Dendritic cell treated with granulocyte-macrophage colony-stimulating factor and Interleukin-4, amounts not matched to agents 40 ng/mL and 50 ng/mL, for 4 days (primary cell): ENCODE results near the gene IL20.

ENCODE experiments used
- H3K27ac Mint-ChIP-seq: one replicate; pipeline ENCODE4 v1.8.0; 2022; ENCODE audit warnings: mild to moderate bottlenecking, mixed read lengths
- H3K27me3 Mint-ChIP-seq: one replicate; pipeline ENCODE4 v1.8.0; 2022; ENCODE audit warnings: mild to moderate bottlenecking, mixed read lengths
- H3K36me3 Mint-ChIP-seq: one replicate; pipeline ENCODE4 v1.8.0; 2022; ENCODE audit warnings: low read depth, mixed read lengths
- H3K4me1 Mint-ChIP-seq: one replicate; pipeline ENCODE4 v1.8.0; 2022; ENCODE audit warnings: low read depth, mixed read lengths
- H3K4me3 Mint-ChIP-seq: one replicate; pipeline ENCODE4 v1.8.0; 2022; ENCODE audit warnings: mild to moderate bottlenecking, moderate library complexity, mixed read lengths
- H3K9me3 Mint-ChIP-seq: one replicate; pipeline ENCODE4 v1.8.0; 2022; ENCODE audit warnings: mixed read lengths
- intact Hi-C: fragments of 100-400 bp; cut with micrococcal nuclease; formaldehyde crosslinking; loops from one replicate; pipeline ENCODE4 v1.15.0; 2022

The IL20 gene

GRCh38 chr1:206905295-206906164 lies 40.1 kb downstream of the IL20 start:
- no peak overlapping the region for H3K27ac Mint-ChIP-seq
- no peaks in the 10 kb centered on the region for H3K36me3 Mint-ChIP-seq
- H3K4me1 Mint-ChIP-seq: peaks cover 20% of the 10 kb centered on the region
- H3K9me3 Mint-ChIP-seq: no peaks in the 10 kb centered on the region
- intact Hi-C loops: no loop called here
- H3K27me3 Mint-ChIP-seq: peaks cover 65% of the 10 kb centered on the region
- no peak overlapping the region for H3K4me3 Mint-ChIP-seq

- intact Hi-C loops: no loop called here
- Mint-ChIP-seq H3K27me3 (peaks cover 64% of the 10 kb centered on the region), H3K4me1 (peaks cover 20% of the 10 kb centered on the region), H3K27ac (no peak overlapping the region), H3K36me3 (no peaks in the 10 kb centered on the region), H3K4me3 (no peak overlapping the region), H3K9me3 (no peaks in the 10 kb centered on the region)
Measured at GRCh38 chr1:206907304-206907991, 42.0 kb downstream of the IL20 start.

- H3K27ac Mint-ChIP-seq: no peak overlapping the region
- intact Hi-C loops: no loop called here
- H3K36me3 Mint-ChIP-seq: no peaks in the 10 kb centered on the region
- peaks cover 64% of the 10 kb centered on the region for H3K27me3 Mint-ChIP-seq
- no peaks in the 10 kb centered on the region for H3K9me3 Mint-ChIP-seq
- H3K4me1 Mint-ChIP-seq: peaks cover 25% of the 10 kb centered on the region
- no peak overlapping the region for H3K4me3 Mint-ChIP-seq
Measured at GRCh38 chr1:206908038-206908437, 42.6 kb downstream of the IL20 start.

- H3K9me3 Mint-ChIP-seq: no peaks in the 10 kb centered on the region
- H3K4me1 Mint-ChIP-seq: peaks cover 25% of the 10 kb centered on the region
- H3K27ac Mint-ChIP-seq: no peak overlapping the region
- H3K27me3 Mint-ChIP-seq: peaks cover 72% of the 10 kb centered on the region
- intact Hi-C loops: no loop called here
- no peaks in the 10 kb centered on the region for H3K36me3 Mint-ChIP-seq
- H3K4me3 Mint-ChIP-seq: peak overlapping the region; percentile 63
Measured at GRCh38 chr1:206909161-206909882, 43.9 kb downstream of the IL20 start.

GRCh38 chr1:206909883-206910318 lies 44.5 kb downstream of the IL20 start:
- Mint-ChIP-seq H3K4me1 (peaks cover 25% of the 10 kb centered on the region), H3K36me3 (no peaks in the 10 kb centered on the region), H3K27ac (no peak overlapping the region), H3K27me3 (peaks cover 71% of the 10 kb centered on the region), H3K9me3 (no peaks in the 10 kb centered on the region), H3K4me3 (peak overlapping the region; percentile 63)
- intact Hi-C loops: loop anchor here (2.0 to 10.0 kb wide), 3 partner anchors 175 to 303 kb away; partner anchors contain the start of gene DYRK3

GRCh38 chr1:206911064-206911663 lies 45.7 kb downstream of the IL20 start:
- Mint-ChIP-seq H3K27me3 (peaks cover 71% of the 10 kb centered on the region), H3K36me3 (no peaks in the 10 kb centered on the region), H3K4me1 (peaks cover 12% of the 10 kb centered on the region), H3K27ac (no peak overlapping the region), H3K4me3 (no peak overlapping the region), H3K9me3 (no peaks in the 10 kb centered on the region)
- intact Hi-C loops: loop anchor here (2.0 to 10.0 kb wide), 3 partner anchors 176 to 304 kb away; partner anchors contain the start of gene DYRK3

- Mint-ChIP-seq H3K27ac (no peak overlapping the region), H3K36me3 (no peaks in the 10 kb centered on the region), H3K4me3 (no peak overlapping the region), H3K9me3 (no peaks in the 10 kb centered on the region), H3K4me1 (peaks cover 10% of the 10 kb centered on the region), H3K27me3 (peaks cover 64% of the 10 kb centered on the region)
- intact Hi-C loops: loop anchor here (1.0 to 10.0 kb wide), 6 partner anchors 48 to 305 kb away; partner anchors contain the start of genes DYRK3 and IL20
Measured at GRCh38 chr1:206912445-206913095, 47.1 kb downstream of the IL20 start.

GRCh38 chr1:206913766-206914537 lies 48.5 kb downstream of the IL20 start:
- Mint-ChIP-seq H3K36me3 (no peaks in the 10 kb centered on the region), H3K9me3 (no peaks in the 10 kb centered on the region), H3K27me3 (peaks cover 56% of the 10 kb centered on the region), H3K27ac (no peak overlapping the region), H3K4me1 (peaks cover 8% of the 10 kb centered on the region), H3K4me3 (no peak overlapping the region)
- intact Hi-C loops: loop anchor here (2.0 to 10.0 kb wide), 4 partner anchors 49 to 307 kb away; partner anchors contain the start of genes DYRK3 and IL20

- H3K27me3 Mint-ChIP-seq: peaks cover 46% of the 10 kb centered on the region
- no peak overlapping the region for H3K4me3 Mint-ChIP-seq
- peaks cover 5% of the 10 kb centered on the region for H3K4me1 Mint-ChIP-seq
- intact Hi-C loops: loop anchor here (10.0 kb wide), 1 partner anchor 280 kb away; the partner anchor contains the start of gene DYRK3
- H3K36me3 Mint-ChIP-seq: no peaks in the 10 kb centered on the region
- H3K9me3 Mint-ChIP-seq: no peaks in the 10 kb centered on the region
- no peak overlapping the region for H3K27ac Mint-ChIP-seq
Measured at GRCh38 chr1:206915030-206915735, 49.8 kb downstream of the IL20 start.

GRCh38 chr1:206916000-206916709 lies 50.7 kb downstream of the IL20 start:
- no peaks in the 10 kb centered on the region for H3K9me3 Mint-ChIP-seq
- H3K4me3 Mint-ChIP-seq: no peak overlapping the region
- peaks cover 13% of the 10 kb centered on the region for H3K4me1 Mint-ChIP-seq
- peaks cover 38% of the 10 kb centered on the region for H3K27me3 Mint-ChIP-seq
- no peaks in the 10 kb centered on the region for H3K36me3 Mint-ChIP-seq
- intact Hi-C loops: loop anchor here (10.0 kb wide), 1 partner anchor 281 kb away; the partner anchor contains the start of gene DYRK3
- H3K27ac Mint-ChIP-seq: no peak overlapping the region

- H3K36me3 Mint-ChIP-seq: no peaks in the 10 kb centered on the region
- H3K27me3 Mint-ChIP-seq: peaks cover 27% of the 10 kb centered on the region
- intact Hi-C loops: loop anchor here (10.0 kb wide), 1 partner anchor 283 kb away; the partner anchor contains the start of gene DYRK3
- no peak overlapping the region for H3K27ac Mint-ChIP-seq
- H3K4me1 Mint-ChIP-seq: peaks cover 14% of the 10 kb centered on the region
- no peak overlapping the region for H3K4me3 Mint-ChIP-seq
- no peaks in the 10 kb centered on the region for H3K9me3 Mint-ChIP-seq
Measured at GRCh38 chr1:206918076-206918475, 52.7 kb downstream of the IL20 start.
